Stimulated activated naive B cell treated with anti-CD40 and anti-IgM and Interleukin-4, amounts not matched to agents 10 μg/mL and 1 μg/mL and 100 μg/mL, for 72 hours (primary cell): ENCODE results near the gene GID8.

Experiments used
- ATAC-seq, 2 donors: fragments of 150-1000 bp; cut with Tn5 transposase; replicated peaks; 2 replicates each; pipeline ENCODE4 v1.10.0; 2021; ENCODE audit warnings: moderate library complexity in 1 of 2
- DNase-seq: peaks from one replicate; pipeline ENCODE4 v3.0.0; 2021
- H3K27ac Mint-ChIP-seq: one replicate; pipeline ENCODE4 v1.8.0; 2022; ENCODE audit warnings: mild to moderate bottlenecking, mixed read lengths
- H3K27me3 Mint-ChIP-seq, 2 donors: one replicate each; pipeline ENCODE4 v1.8.0; 2022; ENCODE audit warnings: mixed read lengths in 2 of 2
- H3K36me3 Mint-ChIP-seq, 2 donors: one replicate each; pipeline ENCODE4 v1.8.0; 2022; ENCODE audit warnings: mixed read lengths in 2 of 2, mild to moderate bottlenecking in 1 of 2
- H3K4me1 Mint-ChIP-seq, 2 donors: one replicate each; pipeline ENCODE4 v1.8.0; 2022; ENCODE audit warnings: mixed read lengths in 2 of 2, mild to moderate bottlenecking in 1 of 2
- H3K4me3 Mint-ChIP-seq, 2 donors: one replicate each; pipeline ENCODE4 v1.8.0; 2022; ENCODE audit warnings: mild to moderate bottlenecking in 2 of 2, mixed read lengths in 2 of 2, moderate library complexity in 1 of 2
- H3K9me3 Mint-ChIP-seq, 2 donors: one replicate each; pipeline ENCODE4 v1.8.0; 2022; ENCODE audit warnings: mixed read lengths in 2 of 2, mild to moderate bottlenecking in 1 of 2

Gene GID8

DNA sequence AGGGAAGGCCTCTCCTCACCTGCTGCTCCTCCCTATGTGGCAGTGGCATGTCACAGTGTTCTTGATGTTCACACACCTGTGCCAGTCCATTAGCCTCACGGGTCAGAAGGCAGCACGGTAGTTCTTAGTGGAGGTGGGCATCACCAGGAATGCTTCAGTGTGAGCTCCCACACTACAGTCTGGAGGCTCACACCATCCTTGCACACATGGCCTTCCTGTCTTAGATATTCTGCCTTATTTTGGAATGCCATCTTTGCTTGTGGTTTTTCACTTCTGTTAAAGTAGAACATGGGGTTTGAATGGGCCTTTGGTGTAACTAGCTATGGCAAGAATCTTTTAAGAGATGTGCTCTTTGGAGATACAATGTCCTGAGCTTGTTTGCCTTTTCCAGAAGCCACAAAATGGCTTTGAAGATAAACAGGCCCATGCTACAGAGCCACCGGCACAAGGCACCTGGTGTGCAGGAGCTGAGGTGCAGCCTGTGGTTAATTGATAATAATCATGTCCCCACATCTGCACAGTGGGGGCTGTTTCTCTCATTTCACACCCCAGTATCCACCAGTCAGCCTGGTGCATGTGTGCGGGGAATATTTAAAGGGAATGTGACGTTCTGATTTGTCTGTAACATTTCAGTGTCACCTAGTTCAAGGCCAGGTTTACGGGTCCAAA, 11.3 kb downstream of the GID8 start:
- ATAC-seq (no peak), DNase-seq (no peak)
- Mint-ChIP-seq H3K4me3 (no peak overlapping the region), H3K4me1 (peaks cover 20 to 37% of the 10 kb centered on the region in 2 donors), H3K27ac (no peak overlapping the region), H3K27me3 (no peaks in the 10 kb centered on the region), H3K36me3 (peaks cover 32 to 60% of the 10 kb centered on the region in 2 donors), H3K9me3 (peaks cover 0 to 3% of the 10 kb centered on the region in 2 donors)

DNA sequence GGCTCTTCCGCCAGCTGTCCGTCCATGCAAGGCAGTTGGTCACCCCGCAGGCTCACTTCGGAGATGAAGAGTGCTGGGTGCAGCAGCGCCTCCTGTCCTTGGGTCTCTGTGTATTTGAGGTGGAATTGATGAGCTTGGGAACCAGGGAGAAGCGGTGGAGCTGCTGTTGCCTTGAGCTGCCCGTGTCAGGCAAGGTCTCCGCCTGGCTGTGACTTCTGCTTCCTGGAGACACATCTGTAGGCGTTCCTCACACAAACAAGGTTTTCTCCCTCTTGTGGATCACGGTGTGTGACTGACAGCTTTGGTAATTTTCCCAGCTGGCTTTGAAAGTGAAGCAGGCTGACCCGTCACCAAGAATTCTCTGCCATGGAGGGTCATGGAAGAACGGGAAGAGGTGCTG, 12.0 kb downstream of the GID8 start:
- Mint-ChIP-seq H3K4me3 (no peak overlapping the region), H3K4me1 (peaks cover 25 to 43% of the 10 kb centered on the region in 2 donors), H3K27ac (no peak overlapping the region), H3K27me3 (no peaks in the 10 kb centered on the region), H3K36me3 (peaks cover 30 to 58% of the 10 kb centered on the region in 2 donors), H3K9me3 (peaks cover 0 to 3% of the 10 kb centered on the region in 2 donors)
- DNase-seq (no peak), ATAC-seq (no peak)

DNA sequence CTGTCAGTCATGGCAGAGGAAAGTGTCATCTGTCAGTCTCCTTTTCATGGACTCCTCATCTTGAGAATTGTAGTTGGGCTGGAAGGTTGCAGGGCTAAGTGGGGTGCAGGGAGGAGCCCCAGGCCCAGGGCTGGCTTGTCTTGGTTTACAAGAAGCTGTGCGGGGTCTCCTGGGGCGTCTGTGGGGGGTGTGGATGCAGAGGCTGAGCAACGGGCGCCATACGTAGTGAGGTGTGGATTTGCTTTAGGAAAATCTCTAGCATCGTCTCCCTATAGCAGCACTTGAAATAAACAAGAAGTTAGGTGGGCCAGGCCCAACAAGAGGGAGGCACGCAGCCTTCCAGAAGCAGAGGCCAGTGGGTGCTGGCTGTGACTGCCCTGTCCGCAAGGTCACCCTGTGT, 12.8 kb downstream of the GID8 start:
- peaks cover 25 to 46% of the 10 kb centered on the region in 2 donors for H3K4me1 Mint-ChIP-seq
- no peak overlapping the region for H3K4me3 Mint-ChIP-seq
- ATAC-seq: no peak
- H3K27me3 Mint-ChIP-seq: no peaks in the 10 kb centered on the region
- H3K36me3 Mint-ChIP-seq: peaks cover 30 to 54% of the 10 kb centered on the region in 2 donors
- no peak for DNase-seq
- H3K27ac Mint-ChIP-seq: no peak overlapping the region
- H3K9me3 Mint-ChIP-seq: peaks cover 0 to 3% of the 10 kb centered on the region in 2 donors

DNA sequence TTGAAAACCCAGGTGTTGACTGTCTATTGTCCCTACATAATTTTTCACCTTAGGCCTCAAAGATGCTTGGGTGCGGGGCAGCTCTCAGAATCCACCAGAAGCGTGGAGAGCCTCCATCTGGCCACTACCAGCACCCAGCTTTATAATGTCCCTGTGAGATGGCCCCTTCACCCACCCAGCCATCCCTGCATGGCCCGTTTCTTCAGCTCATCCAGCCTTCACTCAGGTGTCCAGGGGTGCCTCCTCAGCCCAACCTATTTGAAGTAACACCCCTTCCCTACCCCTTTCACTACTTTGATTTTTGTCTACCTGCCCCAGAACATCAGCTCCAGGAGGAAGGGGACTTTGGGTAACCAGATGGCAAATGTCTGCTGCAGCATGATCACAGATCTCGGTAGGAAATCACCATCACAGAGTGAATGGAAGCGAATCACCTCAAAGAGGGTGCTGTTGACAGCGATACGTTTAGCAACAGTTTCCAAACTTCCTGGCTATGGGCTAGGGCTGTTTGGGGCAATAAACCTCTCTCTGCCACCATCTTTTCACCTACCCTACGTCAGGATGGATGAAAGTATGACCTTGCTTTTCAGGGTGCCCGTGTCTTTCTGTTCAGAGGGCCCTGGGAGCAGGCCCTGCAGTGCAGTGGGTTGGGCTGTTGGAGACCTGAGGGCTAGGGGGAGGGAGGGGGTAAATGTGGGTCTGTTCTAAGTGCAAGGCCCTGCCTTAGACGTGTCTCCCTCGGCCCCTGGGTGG, 13.4 kb downstream of the GID8 start:
- H3K36me3 Mint-ChIP-seq: peaks cover 34 to 59% of the 10 kb centered on the region in 2 donors
- peaks cover 27 to 52% of the 10 kb centered on the region in 2 donors for H3K4me1 Mint-ChIP-seq

DNA sequence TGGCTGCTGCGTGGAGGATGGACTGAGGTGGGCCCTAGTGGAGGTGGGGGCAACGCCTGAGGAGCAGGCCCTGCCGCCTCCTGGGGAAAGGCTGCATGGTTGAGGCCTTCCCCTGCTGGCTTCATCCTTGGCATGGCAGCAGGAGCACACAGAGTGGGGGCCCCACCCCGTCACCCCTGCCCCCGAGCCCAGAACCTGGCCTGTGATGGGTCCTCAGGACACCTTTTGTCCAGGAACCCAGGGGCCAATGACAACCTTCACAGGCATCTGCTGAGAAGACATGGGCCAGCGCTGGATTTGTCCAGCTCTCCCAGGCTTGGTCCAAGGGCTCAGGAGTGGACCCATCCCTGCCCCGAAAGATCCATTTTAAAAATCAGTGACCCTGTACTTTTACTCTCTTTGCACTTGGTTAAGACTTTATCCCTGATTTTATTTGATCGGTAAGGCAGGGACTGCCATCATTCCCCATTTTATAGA, 14.0 kb downstream of the GID8 start:
- Mint-ChIP-seq H3K9me3 (peaks cover 0 to 3% of the 10 kb centered on the region in 2 donors), H3K4me3 (peak overlapping the region; percentile 82 to 85), H3K27ac (peak overlapping the region; percentile 97), H3K36me3 (peaks cover 36 to 58% of the 10 kb centered on the region in 2 donors), H3K27me3 (no peaks in the 10 kb centered on the region), H3K4me1 (peaks cover 24 to 58% of the 10 kb centered on the region in 2 donors)
- no peak for DNase-seq
- no peak for ATAC-seq

More for the DNA sequence above, 13.4 kb downstream of the GID8 start:
- H3K4me3 Mint-ChIP-seq: peak overlapping the region; percentile 82 to 85
- H3K9me3 Mint-ChIP-seq: peaks cover 0 to 3% of the 10 kb centered on the region in 2 donors
- ATAC-seq (no peak), DNase-seq (no peak)
- peak overlapping the region; percentile 44 for H3K27ac Mint-ChIP-seq
- H3K27me3 Mint-ChIP-seq: no peaks in the 10 kb centered on the region

DNA sequence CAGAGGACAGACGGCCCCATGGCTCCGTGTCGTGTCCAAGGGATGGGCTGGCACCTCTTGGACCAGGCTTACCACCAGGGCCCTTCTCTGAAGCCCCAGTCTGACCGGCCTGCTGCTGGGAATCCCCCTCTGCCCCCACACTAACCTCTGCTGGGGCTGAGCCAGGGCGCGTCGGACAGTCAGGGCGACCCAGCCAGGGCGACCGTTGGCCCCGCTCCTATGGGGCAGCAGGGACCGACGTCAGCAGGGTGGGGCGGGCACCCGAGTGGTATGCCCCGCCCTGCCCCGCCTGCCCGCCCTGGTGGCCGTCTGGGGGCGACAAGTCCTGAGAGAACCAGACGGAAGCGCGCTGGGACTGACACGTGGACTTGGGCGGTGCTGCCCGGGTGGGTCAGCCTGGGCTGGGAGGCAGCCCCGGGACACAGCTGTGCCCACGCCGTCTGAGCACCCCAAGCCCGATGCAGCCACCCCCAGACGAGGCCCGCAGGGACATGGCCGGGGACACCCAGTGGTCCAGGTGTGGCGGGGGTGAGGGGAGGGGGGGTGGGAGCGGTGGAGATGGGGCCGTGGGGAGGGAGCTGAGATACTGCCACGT, 14.5 kb downstream of the GID8 start, which contains the start of gene SLC17A9:
Gene SLC17A9 (plus strand): TSS at position 337 of the 595 bp plus-strand sequence. CDS start 122 bp downstream, at position 459.
- peak within 1 kb of the TSS; percentile 97 for H3K27ac Mint-ChIP-seq
- DNase-seq: peak; percentile 83
- peak; percentile 62 to 65 for ATAC-seq
- peaks cover 23 to 63% of the 10 kb centered on the region in 2 donors for H3K4me1 Mint-ChIP-seq
- H3K4me3 Mint-ChIP-seq: peak within 1 kb of the TSS; percentile 82 to 85
- H3K36me3 Mint-ChIP-seq: peaks cover 36 to 57% of the 10 kb centered on the region in 2 donors
- no peaks in the 10 kb centered on the region for H3K27me3 Mint-ChIP-seq
- peaks cover 0 to 3% of the 10 kb centered on the region in 2 donors for H3K9me3 Mint-ChIP-seq

DNA sequence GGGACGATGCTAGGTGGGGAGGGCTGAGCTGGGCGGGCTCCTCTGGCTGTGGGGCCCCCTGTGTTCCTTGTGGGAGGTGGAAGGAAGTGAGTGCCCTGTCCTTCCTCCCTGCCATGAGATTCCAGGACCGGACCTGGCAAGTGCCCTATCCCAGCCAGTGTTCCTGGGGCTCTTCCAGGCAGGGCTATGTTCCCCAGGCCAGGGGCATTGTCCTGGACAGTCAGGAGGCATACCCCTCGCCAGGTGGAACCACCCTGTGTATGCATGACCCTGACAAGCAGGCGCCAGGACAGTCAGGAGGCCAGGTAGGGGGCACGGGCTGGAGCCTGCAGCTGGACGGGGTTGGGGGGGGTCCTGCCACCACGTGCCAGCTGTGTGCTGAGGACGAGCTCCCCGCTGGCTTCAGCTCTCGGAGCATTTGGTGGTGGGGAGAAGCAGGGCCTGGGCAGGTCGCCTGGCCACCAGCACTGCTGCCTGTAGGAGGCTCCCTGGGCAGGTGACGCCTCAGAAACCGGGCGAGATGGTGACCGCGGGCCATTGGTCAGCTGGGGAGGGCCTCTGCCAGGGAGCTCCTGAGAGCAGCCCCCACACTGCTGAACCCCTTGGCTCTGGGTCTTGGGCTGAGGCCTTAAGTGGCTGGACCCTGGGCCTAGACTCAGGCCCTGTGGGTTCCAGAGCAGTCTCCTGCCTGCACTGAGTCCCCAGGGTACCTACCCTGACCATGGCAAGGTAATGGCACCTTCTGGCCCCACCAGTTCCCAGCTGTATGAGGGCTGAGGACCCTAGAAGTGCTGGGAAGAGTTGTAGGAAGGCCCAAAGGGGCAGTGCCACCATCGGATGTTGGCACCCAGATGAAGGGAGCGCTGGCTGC, 15.3 kb downstream of the GID8 start:
- Mint-ChIP-seq H3K27ac (peak overlapping the region; percentile 97), H3K4me1 (peaks cover 23 to 65% of the 10 kb centered on the region in 2 donors), H3K4me3 (peak overlapping the region; percentile 82 to 85), H3K9me3 (peaks cover 0 to 3% of the 10 kb centered on the region in 2 donors), H3K36me3 (peaks cover 37 to 56% of the 10 kb centered on the region in 2 donors), H3K27me3 (no peaks in the 10 kb centered on the region)
- DNase-seq (no peak), ATAC-seq (peak; percentile 4 to 12)

DNA sequence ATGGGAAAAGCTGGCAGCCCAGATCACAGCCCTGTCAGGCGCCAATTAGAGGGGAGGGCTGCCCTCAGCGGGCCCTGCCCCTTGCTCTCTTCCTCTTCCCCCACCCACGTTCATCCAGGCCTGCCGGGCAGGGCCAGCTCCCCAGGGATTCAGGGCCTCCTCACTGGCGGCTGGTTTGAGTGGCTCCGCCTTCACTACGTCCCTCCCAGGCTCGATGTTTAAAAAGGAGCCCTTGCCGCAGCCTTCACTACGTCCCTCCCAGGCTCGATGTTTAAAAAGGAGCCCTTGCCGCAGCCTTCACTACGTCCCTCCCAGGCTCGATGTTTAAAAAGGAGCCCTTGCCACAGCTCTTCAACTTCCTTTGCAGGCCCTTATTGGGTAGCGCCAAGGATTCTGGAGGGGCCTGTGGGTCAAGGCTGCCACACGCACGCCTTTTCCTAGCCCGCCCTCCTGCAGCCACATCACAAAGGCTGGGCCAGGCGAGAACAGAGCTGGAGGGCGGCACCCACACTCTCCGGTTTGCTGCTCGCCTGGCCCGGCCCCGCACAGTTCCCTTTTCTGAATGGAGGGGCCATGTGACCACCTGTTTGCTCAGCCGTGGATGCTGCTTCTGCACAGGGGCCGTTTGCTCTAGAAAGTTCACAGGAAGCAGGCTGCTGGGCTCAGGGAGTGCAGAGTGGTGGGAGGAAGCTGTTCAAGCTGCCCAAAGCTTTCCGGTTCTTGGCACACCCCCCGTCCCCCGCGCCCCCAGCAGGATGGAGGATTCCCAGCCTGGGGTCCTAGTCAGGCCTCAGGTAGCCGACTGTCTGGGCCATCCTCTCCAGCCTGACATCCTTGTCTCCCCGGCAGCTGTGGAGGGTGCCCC, 16.1 kb downstream of the GID8 start:
- peaks cover 0 to 1% of the 10 kb centered on the region in 2 donors for H3K9me3 Mint-ChIP-seq
- peaks cover 23 to 69% of the 10 kb centered on the region in 2 donors for H3K4me1 Mint-ChIP-seq
- DNase-seq (peak; percentile 90), ATAC-seq (peak; percentile 86 to 90)
- no peaks in the 10 kb centered on the region for H3K27me3 Mint-ChIP-seq
- peak overlapping the region; percentile 82 to 85 for H3K4me3 Mint-ChIP-seq
- peaks cover 34 to 50% of the 10 kb centered on the region in 2 donors for H3K36me3 Mint-ChIP-seq
- H3K27ac Mint-ChIP-seq: peak overlapping the region; percentile 97

DNA sequence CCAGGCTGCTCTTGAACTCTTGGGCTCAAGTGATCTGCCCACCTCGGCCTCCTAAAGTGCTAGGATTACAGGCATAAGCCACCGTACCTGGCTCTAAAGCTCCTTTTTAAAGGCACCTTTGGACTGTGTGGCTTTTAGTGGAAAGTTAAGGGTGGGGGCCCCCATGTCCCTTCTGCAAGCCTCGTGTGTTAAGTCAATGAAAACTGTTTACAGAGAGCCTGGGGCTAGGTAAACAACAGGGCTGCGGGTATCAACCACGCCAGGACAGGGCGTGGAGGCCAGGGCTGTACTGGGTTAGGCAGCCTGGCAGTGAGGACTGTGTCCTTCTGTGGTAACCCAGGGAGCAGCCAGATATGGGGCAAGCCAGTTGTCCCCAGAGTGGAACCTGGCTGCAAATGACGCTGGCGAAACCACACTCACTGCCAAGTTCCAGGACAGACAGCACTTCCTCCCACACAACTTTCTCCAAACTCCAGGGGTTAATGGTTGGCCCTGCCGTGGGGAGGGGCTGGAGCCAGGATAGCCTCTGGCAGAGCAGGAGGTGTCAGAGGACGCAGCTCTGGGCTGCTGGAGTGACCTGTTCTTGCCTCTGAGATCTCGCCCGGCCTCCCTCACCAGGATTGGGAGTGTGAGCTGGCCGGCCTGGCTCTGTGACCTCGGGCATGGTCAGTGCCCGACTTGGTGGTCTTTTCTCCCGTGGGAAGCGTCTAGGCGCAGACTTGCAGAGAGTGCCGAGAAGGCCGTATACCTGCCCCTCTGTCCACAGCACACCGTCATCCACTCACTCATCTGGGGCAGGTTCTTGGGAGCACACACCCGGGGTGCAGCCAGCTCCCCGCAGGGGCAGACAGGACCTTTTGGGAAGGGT, 17.8 kb downstream of the GID8 start:
- Mint-ChIP-seq H3K36me3 (peaks cover 36 to 44% of the 10 kb centered on the region in 2 donors), H3K27me3 (no peaks in the 10 kb centered on the region), H3K9me3 (no peaks in the 10 kb centered on the region), H3K4me1 (peaks cover 20 to 76% of the 10 kb centered on the region in 2 donors), H3K27ac (no peak overlapping the region), H3K4me3 (peak overlapping the region; percentile 82 to 85)
- DNase-seq (no peak), ATAC-seq (no peak)

DNA sequence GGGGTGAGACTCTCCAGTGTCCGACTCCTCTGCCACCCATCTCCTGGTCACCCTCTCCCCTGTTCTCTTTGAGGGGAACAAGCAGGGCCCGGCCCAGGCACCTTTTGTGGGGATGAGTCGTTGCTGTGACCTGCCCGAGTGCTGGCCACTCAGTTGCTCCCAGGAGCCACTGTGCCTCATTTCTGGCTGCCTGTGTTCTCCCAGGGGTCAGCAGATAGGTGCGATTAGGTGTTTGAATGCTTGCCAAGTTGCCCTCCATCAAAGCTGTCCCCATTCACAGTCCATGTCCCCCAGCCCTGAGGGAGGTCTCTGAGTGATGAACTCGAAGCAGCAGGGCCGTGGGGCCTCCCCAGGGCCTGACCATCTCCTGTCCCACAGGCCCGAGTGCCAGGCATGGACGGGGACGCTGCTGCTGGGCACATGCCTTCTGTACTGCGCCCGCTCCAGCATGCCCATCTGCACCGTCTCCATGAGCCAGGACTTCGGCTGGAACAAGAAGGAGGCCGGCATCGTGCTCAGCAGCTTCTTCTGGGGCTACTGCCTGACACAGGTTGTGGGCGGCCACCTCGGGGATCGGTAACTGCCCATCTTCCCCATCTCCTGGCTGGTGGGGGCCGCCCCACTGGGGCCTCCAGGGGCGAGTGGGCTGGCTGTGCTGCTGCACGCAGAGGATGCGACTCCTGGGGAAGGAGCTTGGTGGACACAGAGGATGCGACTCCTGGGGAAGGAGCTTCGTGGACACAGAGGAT, 18.6 kb downstream of the GID8 start:
- Mint-ChIP-seq H3K36me3 (peaks cover 36 to 40% of the 10 kb centered on the region in 2 donors), H3K9me3 (no peaks in the 10 kb centered on the region), H3K4me3 (no peak overlapping the region), H3K4me1 (peaks cover 15 to 72% of the 10 kb centered on the region in 2 donors), H3K27ac (peak overlapping the region; percentile 5), H3K27me3 (no peaks in the 10 kb centered on the region)
- no peak for ATAC-seq
- no peak for DNase-seq

DNA sequence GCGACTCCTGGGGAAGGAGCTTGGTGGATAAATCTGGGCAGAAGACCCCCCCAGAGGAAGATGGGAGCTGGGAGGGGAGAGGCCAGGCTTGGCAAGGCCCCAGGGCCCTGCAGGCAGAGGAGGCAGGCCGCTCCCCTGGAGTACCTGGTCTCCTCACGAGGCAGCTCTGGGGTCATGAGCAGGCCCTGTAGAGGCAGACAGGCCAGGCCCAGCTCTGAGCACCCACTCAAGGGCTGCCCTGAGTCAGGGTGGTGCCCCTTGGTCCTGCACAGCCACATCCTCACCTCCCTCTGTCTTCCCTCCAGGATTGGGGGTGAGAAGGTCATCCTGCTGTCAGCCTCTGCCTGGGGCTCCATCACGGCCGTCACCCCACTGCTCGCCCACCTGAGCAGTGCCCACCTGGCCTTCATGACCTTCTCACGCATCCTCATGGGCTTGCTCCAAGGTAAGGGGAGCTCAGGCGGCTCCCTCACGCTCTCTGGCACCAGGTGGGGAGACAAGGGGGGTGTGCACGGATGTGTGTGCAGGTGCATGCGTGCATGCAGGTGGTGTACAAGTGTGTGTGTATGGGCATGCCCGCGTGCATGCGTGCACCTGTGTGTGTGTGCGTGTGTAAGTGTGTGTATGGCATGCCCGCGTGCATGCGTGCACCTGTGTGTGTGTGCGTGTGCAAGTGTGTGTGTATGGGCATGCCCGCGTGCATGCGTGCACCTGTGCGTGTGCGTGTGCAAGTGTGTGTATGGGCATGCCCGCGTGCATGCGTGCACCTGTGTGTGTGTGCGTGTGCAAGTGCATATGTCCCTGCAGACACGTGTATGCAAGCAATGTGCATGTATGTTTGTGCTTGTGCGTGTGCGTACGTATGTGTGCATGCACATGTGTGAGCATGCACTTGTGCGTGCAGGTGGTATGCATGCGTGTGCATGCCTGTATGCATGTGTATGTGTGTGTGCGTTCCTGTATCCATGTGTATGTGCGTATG, 19.5 kb downstream of the GID8 start:
- H3K4me1 Mint-ChIP-seq: peaks cover 11 to 63% of the 10 kb centered on the region in 2 donors
- no peaks in the 10 kb centered on the region for H3K9me3 Mint-ChIP-seq
- peaks cover 36 to 37% of the 10 kb centered on the region in 2 donors for H3K36me3 Mint-ChIP-seq
- H3K4me3 Mint-ChIP-seq: peak overlapping the region in 1 of 2 donors; percentile 17
- DNase-seq (no peak), ATAC-seq (no peak)
- H3K27me3 Mint-ChIP-seq: no peaks in the 10 kb centered on the region
- no peak overlapping the region for H3K27ac Mint-ChIP-seq
